SK-N-SH treated with all-trans-retinoic acid at 6 μM for 48 hours (cell line): Measurements from ENCODE around the gene MAGED2.

ENCODE experiments used
- CREB5 ChIP-seq: fragments of 250-450 bp; sonication (Bioruptor Pico); IDR thresholded peaks from 2 replicates; pipeline ENCODE4 v1.5.1; 2020; ENCODE audit warnings: low read depth, mild to moderate bottlenecking, moderate library complexity
- ESRRG ChIP-seq: fragments of 250-450 bp; sonication (Bioruptor Pico); IDR thresholded peaks from 2 replicates; pipeline ENCODE4 v1.6.1; 2021; ENCODE audit warnings: mild to moderate bottlenecking
- OSR1 ChIP-seq: fragments of 250-450 bp; sonication (Bioruptor Pico); IDR thresholded peaks from 2 replicates; pipeline ENCODE4 v1.8.0; 2022; ENCODE audit warnings: moderate library complexity, mild to moderate bottlenecking, inconsistent platforms
- PATZ1 ChIP-seq: fragments of 250-450 bp; sonication (Bioruptor Pico); IDR thresholded peaks from 2 replicates; pipeline ENCODE4 v1.8.0; 2020; ENCODE audit warnings: mild to moderate bottlenecking, moderate library complexity, borderline replicate concordance
- RARB ChIP-seq: fragments of 250-450 bp; sonication (Bioruptor Pico); IDR thresholded peaks from 2 replicates; pipeline ENCODE4 v1.8.0; 2021; ENCODE audit warnings: mild to moderate bottlenecking, moderate library complexity
- SNAI2 ChIP-seq: fragments of 250-450 bp; sonication (Bioruptor Pico); IDR thresholded peaks from 2 replicates; pipeline ENCODE4 v1.5.0; 2020; ENCODE audit warnings: mild to moderate bottlenecking, moderate library complexity
- TCF4 ChIP-seq: fragments of 250-450 bp; sonication (Bioruptor Pico); IDR thresholded peaks from 2 replicates; pipeline ENCODE4 v1.8.0; 2021; ENCODE audit warnings: mild to moderate bottlenecking, moderate library complexity, borderline replicate concordance
- TOX ChIP-seq: fragments of 250-450 bp; sonication (Bioruptor Pico); IDR thresholded peaks from 2 replicates; pipeline ENCODE4 v1.8.0; 2021; ENCODE audit warnings: mild to moderate bottlenecking, moderate library complexity, borderline replicate concordance
- ZC3H10 ChIP-seq: fragments of 250-450 bp; sonication (Bioruptor Pico); IDR thresholded peaks from 2 replicates; pipeline ENCODE4 v1.5.1; 2021; ENCODE audit warnings: mild to moderate bottlenecking, moderate library complexity
- ZFP3 ChIP-seq: fragments of 250-450 bp; sonication (Bioruptor Pico); IDR thresholded peaks from 2 replicates; pipeline ENCODE4 v1.5.0; 2020; ENCODE audit warnings: mild to moderate bottlenecking, moderate library complexity
- ZNF8 ChIP-seq: fragments of 450-650 bp; formaldehyde crosslinking; IDR thresholded peaks from 2 replicates; pipeline ENCODE4 v1.5.0; 2020; ENCODE audit warnings: mild to moderate bottlenecking, moderate library complexity

- no peak for TF ChIP-seq TOX (CRISPR knock-in tag)
- TF ChIP-seq PATZ1 (CRISPR knock-in tag): no peak
- no peak for TF ChIP-seq TCF4 (CRISPR knock-in tag)
- no peak for TF ChIP-seq ZC3H10 (CRISPR knock-in tag)
- TF ChIP-seq RARB (CRISPR knock-in tag): no peak
- TF ChIP-seq SNAI2 (CRISPR knock-in tag): no peak
- no peak for TF ChIP-seq ZFP3 (CRISPR knock-in tag)
- TF ChIP-seq CREB5 (CRISPR knock-in tag): no peak
- TF ChIP-seq OSR1: no peak
- no peak for TF ChIP-seq ZNF8 (CRISPR knock-in tag)
- no peak for TF ChIP-seq ESRRG
These were observed 30.4 kb upstream of the MAGED2 start for GRCh38 chrX:54776987-54777672.
